OCI-LY1 (cell line): Measurements from ENCODE around the gene KCNB1.

ENCODE experiments used
- CTCF ChIP-seq: fragments of 200-600 bp; sonication (generic), shearing (Covaris generic); IDR thresholded peaks from 2 replicates; pipeline ENCODE4 v1.5.1; 2017; ENCODE audit warnings: mild to moderate bottlenecking, antibody characterized with exemption, low read length, moderate library complexity, mixed read lengths
- EZH2 ChIP-seq: fragments of 200-600 bp; sonication (generic), shearing (Covaris generic); IDR thresholded peaks from 2 replicates; pipeline ENCODE4 v1.8.0; 2017; ENCODE audit warnings: borderline replicate concordance, mixed run types, mild to moderate bottlenecking, antibody characterized with exemption, low read length, moderate library complexity, mixed read lengths

- TF ChIP-seq CTCF (no peak), EZH2 (no peak)
These were observed 33.1 kb upstream of the KCNB1 start for GRCh38 chr20:49515586-49515985.
